B cell (primary cell): ENCODE data around the gene TUG1.

ENCODE experiments used
- CTCF ChIP-seq: fragments of 200-600 bp; IDR thresholded peaks from one replicate; pipeline ENCODE4 v1.8.0; 2022; ENCODE audit warnings: antibody characterized with exemption, mild to moderate bottlenecking
- EZH2 ChIP-seq: IDR thresholded peaks from 2 replicates; pipeline ENCODE4 v1.6.1; 2012; ENCODE audit warnings: borderline replicate concordance, low read depth, mild to moderate bottlenecking, moderate library complexity, low read length; ENCODE audit not compliant: insufficient read depth, poor library complexity, severe bottlenecking

- TF ChIP-seq CTCF (no peak), EZH2 (no peak)
Measured at GRCh38 chr22:30978304-30978962, 9.4 kb downstream of the TUG1 start.
